MCF 10A (cell line): Measurements from ENCODE around the gene F11R. TPM values are rescaled to one million over a fixed set of nuclear protein-coding genes. Genes with fewer than 3 reads are reported as not detected.

Source experiments
- BruUV-seq: library from RNA; stranded (reverse); fragments of 400-500 nt; replicated peaks from 2 replicates; lab custom pipeline; 2021; lab: Mats Ljungman, UMichigan
- CTCF ChIA-PET: fragments of 300-600 bp; sonication (Branson Sonifier 250); formaldehyde crosslinking; extraction: SDS; loops from one replicate; lab custom pipeline; 2021; ENCODE audit warnings: antibody characterized with exemption, inconsistent platforms; lab: Yijun Ruan, JAX
- POLR2A ChIA-PET: fragments of 300-600, 350-650 bp; sonication (Branson Sonifier 250); formaldehyde crosslinking; extraction: SDS; loops from one replicate; lab custom pipeline; 2020; ENCODE audit warnings: antibody characterized with exemption, inconsistent platforms; lab: Yijun Ruan, JAX
- DNase-seq: peaks from one replicate; pipeline ENCODE4 v3.0.0-alpha.2; 2018; ENCODE audit not compliant: unreplicated experiment
- H3K27ac Mint-ChIP-seq: one replicate; pipeline ENCODE4 v1.8.0; 2022; ENCODE audit warnings: mild to moderate bottlenecking, low read depth, mixed read lengths; ENCODE audit not compliant: unreplicated experiment
- H3K27me3 Mint-ChIP-seq: one replicate; pipeline ENCODE4 v1.8.0; 2022; ENCODE audit warnings: mixed read lengths; ENCODE audit not compliant: insufficient read depth, unreplicated experiment
- H3K36me3 Mint-ChIP-seq: one replicate; pipeline ENCODE4 v1.8.0; 2022; ENCODE audit warnings: mild to moderate bottlenecking, moderate library complexity, mixed read lengths; ENCODE audit not compliant: insufficient read depth, unreplicated experiment
- H3K4me1 Mint-ChIP-seq: one replicate; pipeline ENCODE4 v1.8.0; 2022; ENCODE audit warnings: mixed read lengths; ENCODE audit not compliant: insufficient read depth, unreplicated experiment
- H3K4me3 Mint-ChIP-seq: one replicate; pipeline ENCODE4 v1.8.0; 2022; ENCODE audit warnings: mild to moderate bottlenecking, moderate library complexity, mixed read lengths; ENCODE audit not compliant: unreplicated experiment
- H3K9me3 Mint-ChIP-seq: one replicate; pipeline ENCODE4 v1.8.0; 2022; ENCODE audit warnings: mixed read lengths; ENCODE audit not compliant: unreplicated experiment
- intact Hi-C: fragments of 100-400 bp; cut with micrococcal nuclease; formaldehyde crosslinking; loops from 2 replicates; pipeline ENCODE4 v1.14.1; 2022
- total RNA-seq: library from RNA; stranded (reverse); gene quantifications from 2 replicates; pipeline ENCODE4 v1.2.3, GENCODE V29; 2022
- TF ChIP-seq, protein P1 (sequence below): fragments of 200-600 bp; IDR thresholded peaks from one replicate; pipeline ENCODE4 v1.8.0; 2022; ENCODE audit warnings: antibody characterized with exemption, mild to moderate bottlenecking; ENCODE audit not compliant: unreplicated experiment

F11R gene
- total RNA-seq, 1 experiment from 2014 or later: 73.6 TPM

DNA sequence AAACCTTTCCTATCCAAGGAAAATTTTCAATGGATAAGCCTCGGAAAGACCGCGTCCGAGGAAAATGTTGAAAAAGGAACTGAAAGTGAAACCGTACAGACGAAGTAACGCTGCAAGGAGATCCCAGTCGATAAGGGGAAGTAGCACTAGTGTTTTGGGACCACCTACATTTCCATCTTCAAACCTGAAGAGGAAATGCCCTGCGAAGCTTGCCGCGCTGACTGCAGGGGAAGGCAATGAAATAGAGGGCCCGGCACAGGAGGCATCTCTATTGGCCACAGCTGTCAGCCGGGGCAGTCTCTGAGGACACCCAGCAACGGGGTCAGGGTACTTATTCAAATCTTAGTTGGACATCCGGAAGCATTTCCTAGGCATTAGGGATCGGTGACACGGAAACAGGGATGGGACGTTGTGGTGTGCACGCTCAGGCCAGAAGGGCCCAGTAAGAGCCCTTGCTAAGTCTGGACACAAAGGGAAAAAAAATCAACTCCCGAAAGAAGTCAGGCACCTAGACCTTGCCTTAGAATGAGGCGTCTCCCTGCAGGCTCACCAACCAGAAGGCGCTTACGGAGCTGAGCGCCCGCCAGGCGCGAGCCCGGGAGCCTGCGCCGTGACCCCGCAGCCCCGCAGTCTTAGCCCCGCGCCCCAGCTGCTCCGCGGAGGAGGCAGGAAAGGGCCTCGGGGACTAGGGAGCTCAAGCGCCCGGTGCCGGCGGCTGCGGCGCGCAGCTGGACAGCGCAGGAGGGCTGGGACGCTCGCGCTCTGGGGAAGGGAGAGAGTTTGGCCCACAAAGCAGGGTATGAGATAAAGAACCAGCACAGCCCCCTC, 24.2 kb upstream of the F11R start:
- intact Hi-C loops: loop anchor here (1.0 to 10.0 kb wide), 3 partner anchors 52 to 90 kb away; partner anchors contain the start of gene DEDD
- ChIA-PET POLR2A (interaction anchor here (0.6 to 7.3 kb wide), 43 partner anchors 9 to 703 kb away, joined by 3 to 371 read pairs (median 7); partner anchors contain the start of genes DEDD, F11R, KLHDC9 and NDUFS2), CTCF (interaction anchor here (0.5 to 5.0 kb wide), 30 partner anchors 10 to 788 kb away, joined by 3 to 58 read pairs (median 4); partner anchors contain the start of genes F11R, KLHDC9, NIT1 and PFDN2)
- TSS peak; percentile 67 for BruUV-seq
- peak overlapping the region; percentile 99 for H3K27ac Mint-ChIP-seq
- H3K27me3 Mint-ChIP-seq: no peaks in the 10 kb centered on the region
- H3K9me3 Mint-ChIP-seq: peaks cover 10% of the 10 kb centered on the region
- H3K36me3 Mint-ChIP-seq: peaks cover 18% of the 10 kb centered on the region
- peak; percentile 66 for DNase-seq
- TF ChIP-seq, protein P1, sequence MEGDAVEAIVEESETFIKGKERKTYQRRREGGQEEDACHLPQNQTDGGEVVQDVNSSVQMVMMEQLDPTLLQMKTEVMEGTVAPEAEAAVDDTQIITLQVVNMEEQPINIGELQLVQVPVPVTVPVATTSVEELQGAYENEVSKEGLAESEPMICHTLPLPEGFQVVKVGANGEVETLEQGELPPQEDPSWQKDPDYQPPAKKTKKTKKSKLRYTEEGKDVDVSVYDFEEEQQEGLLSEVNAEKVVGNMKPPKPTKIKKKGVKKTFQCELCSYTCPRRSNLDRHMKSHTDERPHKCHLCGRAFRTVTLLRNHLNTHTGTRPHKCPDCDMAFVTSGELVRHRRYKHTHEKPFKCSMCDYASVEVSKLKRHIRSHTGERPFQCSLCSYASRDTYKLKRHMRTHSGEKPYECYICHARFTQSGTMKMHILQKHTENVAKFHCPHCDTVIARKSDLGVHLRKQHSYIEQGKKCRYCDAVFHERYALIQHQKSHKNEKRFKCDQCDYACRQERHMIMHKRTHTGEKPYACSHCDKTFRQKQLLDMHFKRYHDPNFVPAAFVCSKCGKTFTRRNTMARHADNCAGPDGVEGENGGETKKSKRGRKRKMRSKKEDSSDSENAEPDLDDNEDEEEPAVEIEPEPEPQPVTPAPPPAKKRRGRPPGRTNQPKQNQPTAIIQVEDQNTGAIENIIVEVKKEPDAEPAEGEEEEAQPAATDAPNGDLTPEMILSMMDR: no peak
- peak overlapping the region; percentile 93 for H3K4me3 Mint-ChIP-seq
- H3K4me1 Mint-ChIP-seq: peaks cover 18% of the 10 kb centered on the region

- BruUV-seq: no TSS peak
- intact Hi-C loops: loop anchor here (10.0 kb wide), 1 partner anchor 90 kb away; the partner anchor contains the start of gene DEDD
- CTCF ChIA-PET: interaction anchor here (0.5 to 5.0 kb wide), 21 partner anchors 11 to 787 kb away, joined by 3 to 58 read pairs (median 4); partner anchors contain the start of genes F11R, KLHDC9, NIT1 and PFDN2
- Mint-ChIP-seq H3K4me3 (peak overlapping the region; percentile 93), H3K4me1 (peaks cover 18% of the 10 kb centered on the region), H3K27me3 (no peaks in the 10 kb centered on the region), H3K36me3 (peaks cover 24% of the 10 kb centered on the region), H3K9me3 (peaks cover 10% of the 10 kb centered on the region), H3K27ac (peak overlapping the region; percentile 99)
- POLR2A ChIA-PET: interaction anchor here (0.6 to 7.3 kb wide), 22 partner anchors 10 to 269 kb away, joined by 3 to 371 read pairs (median 16); partner anchors contain the start of genes DEDD, F11R, KLHDC9 and PPOX
- no peak for DNase-seq
- TF ChIP-seq, protein P1: no peak
These were observed 23.6 kb upstream of the F11R start for GRCh38 chr1:161044535-161044907.

DNA sequence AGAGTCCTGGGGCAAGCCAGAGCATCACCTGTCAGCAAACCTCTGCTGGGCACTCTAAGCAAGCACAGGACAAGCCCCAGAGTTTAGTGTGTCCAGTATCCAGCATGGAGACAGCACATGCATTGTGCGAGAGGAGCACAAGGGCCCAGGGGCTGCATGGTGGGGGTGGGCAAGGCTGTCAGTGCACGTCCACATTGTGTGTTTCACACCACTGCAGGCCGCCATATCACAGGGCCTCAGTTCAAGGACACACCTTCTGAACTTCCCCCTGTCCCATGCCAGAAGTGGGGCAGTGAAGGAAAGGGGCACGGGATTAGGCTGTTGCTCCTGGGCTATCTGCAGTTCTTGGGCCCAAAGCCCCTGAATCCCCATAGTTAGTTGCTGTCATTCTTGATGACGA, 18.6 kb upstream of the F11R start:
- no peaks in the 10 kb centered on the region for H3K27me3 Mint-ChIP-seq
- ChIA-PET CTCF (interaction anchor here (0.6 to 7.0 kb wide), 14 partner anchors 12 to 781 kb away, joined by 3 to 89 read pairs (median 4); partner anchors contain the start of genes ARHGAP30, DEDD and KLHDC9), POLR2A (interaction anchor here (0.7 to 4.5 kb wide), 13 partner anchors 14 to 114 kb away, joined by 3 to 107 read pairs (median 4); partner anchors contain the start of genes DEDD, F11R, KLHDC9 and NIT1)
- H3K9me3 Mint-ChIP-seq: no peaks in the 10 kb centered on the region
- peak overlapping the region; percentile 81 for H3K4me3 Mint-ChIP-seq
- intact Hi-C loops: no loop called here
- no peak overlapping the region for H3K27ac Mint-ChIP-seq
- H3K4me1 Mint-ChIP-seq: peaks cover 23% of the 10 kb centered on the region
- BruUV-seq: no TSS peak
- DNase-seq: no peak
- H3K36me3 Mint-ChIP-seq: peaks cover 33% of the 10 kb centered on the region
- TF ChIP-seq, protein P1: no peak

DNA sequence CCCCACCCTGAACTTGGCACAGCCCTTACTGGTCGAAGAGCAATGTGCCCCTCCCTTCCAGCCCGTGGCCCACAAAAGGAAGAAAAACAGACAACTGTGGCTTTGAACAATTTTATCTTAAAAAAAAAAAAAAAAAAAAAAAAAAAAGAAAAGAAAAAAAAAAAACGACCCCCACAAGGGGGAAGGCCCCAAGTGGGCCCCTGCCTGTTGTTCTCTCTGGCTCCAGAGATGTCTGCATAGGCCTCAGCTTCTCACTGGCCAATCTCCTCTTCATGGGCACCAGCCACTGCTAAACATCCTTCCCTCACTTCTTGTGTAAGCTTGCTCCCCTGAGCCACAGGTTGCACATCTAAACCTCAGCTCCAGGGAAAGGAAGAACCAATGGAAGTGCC, 18.2 kb upstream of the F11R start:
- peak overlapping the region; percentile 81 for H3K4me3 Mint-ChIP-seq

More for the DNA sequence above, 18.2 kb upstream of the F11R start:
- no peak for DNase-seq
- peak overlapping the region; percentile 76 for H3K27ac Mint-ChIP-seq
- ChIA-PET POLR2A (interaction anchor here (0.7 to 4.5 kb wide), 12 partner anchors 9 to 115 kb away, joined by 3 to 107 read pairs (median 4); partner anchors contain the start of genes DEDD, F11R, NIT1 and PFDN2), CTCF (interaction anchor here (0.6 to 7.0 kb wide), 11 partner anchors 12 to 891 kb away, joined by 3 to 89 read pairs (median 4); partner anchors contain the start of genes DEDD, KLHDC9 and NDUFS2)
- H3K9me3 Mint-ChIP-seq: no peaks in the 10 kb centered on the region
- H3K4me1 Mint-ChIP-seq: peaks cover 19% of the 10 kb centered on the region
- intact Hi-C loops: no loop called here
- BruUV-seq: no TSS peak
- no peaks in the 10 kb centered on the region for H3K27me3 Mint-ChIP-seq
- TF ChIP-seq, protein P1: no peak
- peaks cover 33% of the 10 kb centered on the region for H3K36me3 Mint-ChIP-seq
